OCI-LY3 (cell line): ENCODE results near the gene PDLIM3.

Experiments used
- H2AFZ ChIP-seq: fragments of 200-600, 300-600 bp; shearing (Covaris generic); 2 replicates; pipeline ENCODE4 v1.6.0; 2014; ENCODE audit warnings: antibody characterized with exemption, low read depth, low read length
- H3K27ac ChIP-seq: fragments of 200-600, 300-600 bp; sonication (generic); 2 replicates; pipeline ENCODE4 v1.5.1; 2014; ENCODE audit warnings: mild to moderate bottlenecking, low read length, moderate library complexity, mixed read lengths
- H3K27me3 ChIP-seq: fragments of 200-600, 300-600 bp; sonication (generic); 2 replicates; pipeline ENCODE4 v1.6.1; 2014; ENCODE audit warnings: low read depth, low read length, mixed read lengths
- H3K36me3 ChIP-seq: fragments of 200-600, 300-600 bp; sonication (generic); replicated peaks from 2 replicates; pipeline ENCODE3; 2014; ENCODE audit warnings: low read depth, low read length, mixed read lengths
- H3K4me1 ChIP-seq: fragments of 300-600, 200-600 bp; sonication (generic); 2 replicates; pipeline ENCODE4 v1.6.1; 2014; ENCODE audit warnings: low read length, mixed read lengths
- H3K4me2 ChIP-seq: fragments of 200-600, 300-600 bp; sonication (generic); 2 replicates; pipeline ENCODE4 v1.6.1; 2014; ENCODE audit warnings: low read length, mixed read lengths
- H3K4me3 ChIP-seq: fragments of 300-600, 200-600 bp; sonication (generic); 2 replicates; pipeline ENCODE4 v1.5.1; 2014; ENCODE audit warnings: antibody characterized with exemption, mild to moderate bottlenecking, low read length, moderate library complexity
- H3K79me2 ChIP-seq: fragments of 300-600, 200-600 bp; shearing (Covaris generic); 2 replicates; pipeline ENCODE4 v1.6.1; 2014; ENCODE audit warnings: mild to moderate bottlenecking, low read length, mixed read lengths
- H3K9ac ChIP-seq: fragments of 300-600, 200-600 bp; shearing (Covaris generic); 2 replicates; pipeline ENCODE4 v1.6.0; 2014; ENCODE audit warnings: mild to moderate bottlenecking, low read length, moderate library complexity
- H3K9me3 ChIP-seq: fragments of 200-600, 300-600 bp; shearing (Covaris generic); 2 replicates; pipeline ENCODE4 v1.6.1; 2014; ENCODE audit warnings: low read length, mixed read lengths; ENCODE audit not compliant: insufficient read depth
- H4K20me1 ChIP-seq: fragments of 200-600, 300-600 bp; sonication (generic); 2 replicates; pipeline ENCODE4 v1.6.1; 2016; ENCODE audit warnings: low read length, mixed read lengths; ENCODE audit not compliant: insufficient read depth
- CTCF ChIP-seq: fragments of 200-600, 300-600 bp; sonication (generic); IDR thresholded peaks from 2 replicates; pipeline ENCODE4 v1.5.1; 2014; ENCODE audit warnings: antibody characterized with exemption, low read length, low read depth
- EZH2phosphoT487 ChIP-seq: fragments of 200-600 bp; shearing (Covaris generic); IDR thresholded peaks from 2 replicates; pipeline ENCODE4 v1.6.1; 2018; ENCODE audit warnings: antibody characterized with exemption, mixed run types, low read depth

The PDLIM3 gene

DNA sequence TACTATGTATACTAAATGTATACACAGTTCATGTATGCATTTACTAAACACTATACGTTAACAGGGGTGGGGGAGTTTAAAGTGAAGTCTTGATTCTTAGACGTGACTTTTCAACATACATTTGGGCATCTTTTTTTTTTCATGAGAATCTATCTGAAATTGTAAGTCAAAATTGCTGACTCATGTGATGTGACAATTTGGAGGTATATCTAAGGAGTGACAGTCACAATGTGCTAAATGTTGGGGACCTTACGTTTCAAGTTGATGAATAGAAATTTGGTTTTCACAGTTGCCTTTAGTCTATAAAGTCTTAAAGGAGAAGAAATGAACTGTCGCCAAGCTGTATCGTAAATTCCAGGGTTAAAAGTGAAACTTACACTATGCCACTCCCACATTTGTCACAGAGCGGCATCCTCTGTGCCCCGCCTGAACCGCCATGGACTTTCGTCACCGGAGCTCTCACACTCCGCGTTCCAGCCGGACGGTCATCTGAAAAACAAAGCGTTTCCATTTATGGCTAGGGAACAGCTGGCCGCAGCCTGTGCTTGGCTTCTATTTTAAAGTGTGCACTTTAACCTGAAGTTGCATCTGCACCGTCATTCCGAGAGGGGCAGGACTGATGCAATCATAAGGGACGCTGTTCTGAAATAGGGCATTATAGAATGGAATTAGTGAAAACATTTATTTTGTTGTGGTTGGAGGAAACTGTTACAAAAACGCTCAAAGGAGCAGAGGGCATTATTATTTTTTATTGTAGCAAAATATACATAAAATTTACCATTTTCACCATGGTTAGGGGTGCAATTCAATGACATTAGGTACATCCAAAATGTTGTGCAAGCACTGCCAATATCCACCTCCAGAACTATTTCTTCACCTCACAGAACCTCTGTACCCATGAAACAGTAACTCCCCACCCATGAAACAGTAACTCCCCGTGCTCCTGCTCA, 30.9 kb downstream of the PDLIM3 start:
- Histone ChIP-seq H3K79me2 (no peaks in the 10 kb centered on the region), H3K27me3 (no peaks in the 10 kb centered on the region), H3K4me3 (no peak overlapping the region), H3K4me2 (no peak overlapping the region), H3K27ac (no peak overlapping the region), H3K36me3 (no peaks in the 10 kb centered on the region), H2AFZ (no peak overlapping the region), H3K4me1 (no peaks in the 10 kb centered on the region), H4K20me1 (no peaks in the 10 kb centered on the region), H3K9me3 (no peaks in the 10 kb centered on the region), H3K9ac (no peak overlapping the region)
- TF ChIP-seq CTCF (no peak), EZH2phosphoT487 (no peak)

- H3K9ac ChIP-seq: no peak overlapping the region
- H3K4me2 ChIP-seq: no peak overlapping the region
- TF ChIP-seq EZH2phosphoT487: no peak
- no peak for TF ChIP-seq CTCF
- no peaks in the 10 kb centered on the region for H3K9me3 ChIP-seq
- no peaks in the 10 kb centered on the region for H3K27me3 ChIP-seq
- no peak overlapping the region for H2AFZ ChIP-seq
- H3K36me3 ChIP-seq: no peaks in the 10 kb centered on the region
- H3K4me1 ChIP-seq: no peaks in the 10 kb centered on the region
- no peak overlapping the region for H3K4me3 ChIP-seq
- no peaks in the 10 kb centered on the region for H3K79me2 ChIP-seq
- no peaks in the 10 kb centered on the region for H4K20me1 ChIP-seq
- H3K27ac ChIP-seq: no peak overlapping the region
Measured at GRCh38 chr4:185502386-185502785, 32.9 kb downstream of the PDLIM3 start.

GRCh38 chr4:185500576-185500975, 34.7 kb downstream of the PDLIM3 start:
- Histone ChIP-seq H3K27ac (no peak overlapping the region), H3K4me2 (no peak overlapping the region), H4K20me1 (no peaks in the 10 kb centered on the region), H3K9me3 (no peaks in the 10 kb centered on the region), H2AFZ (no peak overlapping the region), H3K27me3 (no peaks in the 10 kb centered on the region), H3K4me1 (no peaks in the 10 kb centered on the region), H3K9ac (no peak overlapping the region), H3K4me3 (no peak overlapping the region), H3K36me3 (no peaks in the 10 kb centered on the region), H3K79me2 (no peaks in the 10 kb centered on the region)
- no peak for TF ChIP-seq EZH2phosphoT487
- no peak for TF ChIP-seq CTCF

DNA sequence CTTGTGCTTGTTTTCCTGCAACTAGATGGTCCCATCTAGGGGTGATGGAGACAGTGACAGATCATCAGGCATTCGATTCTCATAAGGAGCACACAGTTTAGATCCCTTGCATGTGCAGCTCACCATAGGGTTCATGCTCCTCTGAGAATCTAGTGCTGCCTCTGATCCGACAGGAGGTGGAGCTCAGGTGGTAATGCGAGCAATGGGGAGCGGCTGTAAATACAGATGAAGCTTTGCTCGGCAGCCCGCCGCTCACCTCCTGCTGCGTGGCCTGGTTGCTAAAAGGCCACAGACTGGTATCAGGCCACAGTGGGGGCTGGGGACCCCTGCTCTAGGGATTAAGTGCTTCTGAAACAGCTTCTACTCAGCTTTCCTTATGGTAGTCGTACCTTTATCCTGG, 35.3 kb downstream of the PDLIM3 start:
- Histone ChIP-seq H3K27ac (no peak overlapping the region), H3K79me2 (no peaks in the 10 kb centered on the region), H3K9ac (no peak overlapping the region), H3K4me2 (no peak overlapping the region), H4K20me1 (no peaks in the 10 kb centered on the region), H3K27me3 (no peaks in the 10 kb centered on the region), H3K9me3 (no peaks in the 10 kb centered on the region), H3K36me3 (no peaks in the 10 kb centered on the region), H3K4me3 (no peak overlapping the region), H2AFZ (no peak overlapping the region), H3K4me1 (no peaks in the 10 kb centered on the region)
- no peak for TF ChIP-seq EZH2phosphoT487
- TF ChIP-seq CTCF: no peak
